Stomach (tissue), 9 donors: Measurements from ENCODE around the gene CD74. TPM values are rescaled to one million over a fixed set of nuclear protein-coding genes. Genes with fewer than 3 reads are reported as not detected.
"Not testable (repeated sequence)": the region's sequence is repeated elsewhere in the genome, so short reads cannot be mapped to it uniquely, and the experiment has no call there.

Experiments
- DNase-seq, 2 donors: peaks; one replicate each; pipeline versions ENCODE4 v3.0.0 to v3.0.0-alpha.2; 2013 to 2019
- H3K27ac ChIP-seq, 5 donors: fragments of 200-600 bp in 4 of 5; sonication (generic) in 4 of 5; one replicate each; pipeline ENCODE4 v1.5.1; 2013 to 2019; ENCODE audit warnings: mild to moderate bottlenecking in 1 of 5, moderate library complexity in 1 of 5
- H3K27me3 ChIP-seq, 3 donors: fragments of 200-600 bp; sonication (generic); one replicate each; pipeline ENCODE4 v1.5.1; 2017 to 2019; ENCODE audit warnings: mixed run types in 1 of 3
- H3K36me3 ChIP-seq, 4 donors: fragments of 200-600 bp; sonication (generic); 1 replicate in 3 of 4; 2 replicates in 1 of 4; pipeline ENCODE4 v1.5.1; 2016 to 2019
- H3K4me1 ChIP-seq, 4 donors: fragments of 200-600 bp; sonication (generic); one replicate each; pipeline ENCODE4 v1.5.1; 2016 to 2019
- H3K4me3 ChIP-seq, 4 donors: fragments of 200-600 bp; sonication (generic) in 3 of 4; one replicate each; pipeline ENCODE4 v1.5.1; 2016 to 2019; ENCODE audit warnings: mild to moderate bottlenecking in 1 of 4
- H3K9me3 ChIP-seq, 4 donors: fragments of 200-600 bp; sonication (generic); one replicate each; pipeline ENCODE4 v1.5.1; 2016 to 2019
- EP300 ChIP-seq: sonication (generic); formaldehyde crosslinking; IDR thresholded peaks from one replicate; pipeline ENCODE4 v1.6.1; 2017; ENCODE audit warnings: antibody characterized with exemption
- POLR2A ChIP-seq, 4 donors: fragments of 450-650 bp; IDR thresholded peaks; one replicate each; pipeline ENCODE4 v1.6.1; 2016; ENCODE audit warnings: antibody characterized with exemption in 4 of 4, control low read depth in 2 of 4, mild to moderate bottlenecking in 1 of 4, moderate library complexity in 1 of 4
- POLR2AphosphoS5 ChIP-seq, 3 donors: sonication (generic); formaldehyde crosslinking; IDR thresholded peaks; one replicate each; pipeline ENCODE4 v1.6.1; 2016; ENCODE audit warnings: antibody characterized with exemption in 3 of 3
- WGBS, 5 donors: extraction: QIAGEN DNeasy Blood & Tissue Kit in 3 of 5; methylation state at CpG; one replicate each; pipeline versions ENCODE4 v1.1.5 to v1.1.7; 2013 to 2018; 5-methylcytosine and 5-hydroxymethylcytosine counted together
- intact Hi-C: fragments of 100-400 bp; cut with DNase I; formaldehyde crosslinking; loops from one replicate; pipeline ENCODE4 v1.15.1; 2023; ENCODE audit warnings: low total_unique reads
- polyA plus RNA-seq, 3 donors: library from polyadenylated mRNA; stranded (reverse); fragments of 200-250 nt; gene quantifications; one replicate each; pipeline ENCODE4 v1.2.3, GENCODE V29; 2013
- total RNA-seq, 5 donors: library from RNA; depleted of rRNA; stranded (reverse); fragments of >200 nt; gene quantifications; one replicate each; pipeline versions ENCODE4 v1.1.0 to v1.2.3, GENCODE V29; 2014 to 2016
- TF ChIP-seq, protein P1 (sequence below), 7 experiments: fragments of 450-650 bp in 4 of 7; fragments of 200-600 bp in 3 of 7; sonication (generic) in 3 of 7; IDR thresholded peaks; one replicate each; pipeline ENCODE4 v1.5.1; 2016 to 2019; ENCODE audit warnings: antibody characterized with exemption in 7 of 7, control low read depth in 2 of 7, mild to moderate bottlenecking in 1 of 7
- donor health status: healthy with polysubstance abuse.
- donor health status: Bipolar disorder and iron deficiency.
- donor health status: healthy.

CD74 gene
- total and polyA plus RNA-seq, 8 donors: 102 to 1,185 (median 296) TPM

DNA sequence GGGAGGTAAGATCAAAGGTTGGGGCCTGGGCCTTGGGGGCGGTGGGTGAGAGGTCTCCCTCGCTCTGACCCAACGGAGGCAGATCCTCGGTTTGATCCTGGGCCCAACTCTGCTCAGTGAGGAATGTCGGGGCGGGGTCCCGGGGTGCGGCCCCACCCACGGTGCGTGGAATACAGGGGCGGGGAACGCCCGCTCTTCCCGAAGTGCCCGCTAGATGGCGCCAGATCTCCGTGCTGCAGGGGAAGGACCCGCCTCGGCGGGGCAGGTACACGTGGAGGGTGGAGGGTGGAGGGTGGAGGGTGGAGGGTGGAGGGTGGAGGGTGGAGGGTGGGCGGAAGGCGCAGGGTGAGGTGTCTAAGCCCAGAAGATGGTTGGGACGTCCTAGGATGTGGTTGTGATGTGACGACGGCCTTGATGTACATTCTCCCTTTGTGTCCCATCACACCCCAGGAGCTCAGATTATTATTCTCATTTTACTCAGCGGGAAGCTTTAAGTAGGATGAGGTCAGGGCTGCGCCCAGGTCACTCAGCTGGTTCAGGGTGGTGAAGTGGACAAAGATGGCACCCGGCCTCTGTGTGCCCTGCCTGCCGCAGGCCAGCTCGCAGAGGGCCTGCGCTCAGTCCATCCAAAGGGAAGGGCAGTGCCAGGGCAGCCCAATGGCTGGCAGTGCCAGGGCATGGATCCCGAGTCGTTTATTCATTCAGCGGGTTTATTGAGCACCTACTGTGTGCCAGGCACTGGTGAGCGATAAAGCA lies 46.3 kb upstream of the CD74 start:
- H3K9me3 ChIP-seq: no peaks in the 10 kb centered on the region
- DNase-seq: peak; percentile 88 to 91
- H3K4me1 ChIP-seq: peaks cover 0 to 25% (median 10%) of the 10 kb centered on the region in 4 donors
- intact Hi-C loops: loop anchor here (5.0 kb wide), 1 partner anchor 83 kb away; no protein-coding TSS in a partner anchor
- no peaks in the 10 kb centered on the region for H3K27me3 ChIP-seq
- peak overlapping the region; percentile 21 to 34 (median 30) for H3K4me3 ChIP-seq
- peak overlapping the region in 2 of 5 donors; percentile 54 for H3K27ac ChIP-seq
- H3K36me3 ChIP-seq: no peaks in the 10 kb centered on the region
- TF ChIP-seq POLR2AphosphoS5 (IDR thresholded peaks at IDR 0.05) (peak in 1 of 3 donors; percentile 42), POLR2A (IDR thresholded peaks at IDR 0.05) (no peak), EP300 (no peak)
- TF ChIP-seq, protein P1, sequence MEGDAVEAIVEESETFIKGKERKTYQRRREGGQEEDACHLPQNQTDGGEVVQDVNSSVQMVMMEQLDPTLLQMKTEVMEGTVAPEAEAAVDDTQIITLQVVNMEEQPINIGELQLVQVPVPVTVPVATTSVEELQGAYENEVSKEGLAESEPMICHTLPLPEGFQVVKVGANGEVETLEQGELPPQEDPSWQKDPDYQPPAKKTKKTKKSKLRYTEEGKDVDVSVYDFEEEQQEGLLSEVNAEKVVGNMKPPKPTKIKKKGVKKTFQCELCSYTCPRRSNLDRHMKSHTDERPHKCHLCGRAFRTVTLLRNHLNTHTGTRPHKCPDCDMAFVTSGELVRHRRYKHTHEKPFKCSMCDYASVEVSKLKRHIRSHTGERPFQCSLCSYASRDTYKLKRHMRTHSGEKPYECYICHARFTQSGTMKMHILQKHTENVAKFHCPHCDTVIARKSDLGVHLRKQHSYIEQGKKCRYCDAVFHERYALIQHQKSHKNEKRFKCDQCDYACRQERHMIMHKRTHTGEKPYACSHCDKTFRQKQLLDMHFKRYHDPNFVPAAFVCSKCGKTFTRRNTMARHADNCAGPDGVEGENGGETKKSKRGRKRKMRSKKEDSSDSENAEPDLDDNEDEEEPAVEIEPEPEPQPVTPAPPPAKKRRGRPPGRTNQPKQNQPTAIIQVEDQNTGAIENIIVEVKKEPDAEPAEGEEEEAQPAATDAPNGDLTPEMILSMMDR (IDR thresholded peaks at IDR 0.05): peak in 5 of 7 experiments; percentile 66 to 94 (median 89)
- 16 to 27% (median 22%) methylated on average over 22 to 36 of the region's 36 CpGs for WGBS, 5 donors

DNA sequence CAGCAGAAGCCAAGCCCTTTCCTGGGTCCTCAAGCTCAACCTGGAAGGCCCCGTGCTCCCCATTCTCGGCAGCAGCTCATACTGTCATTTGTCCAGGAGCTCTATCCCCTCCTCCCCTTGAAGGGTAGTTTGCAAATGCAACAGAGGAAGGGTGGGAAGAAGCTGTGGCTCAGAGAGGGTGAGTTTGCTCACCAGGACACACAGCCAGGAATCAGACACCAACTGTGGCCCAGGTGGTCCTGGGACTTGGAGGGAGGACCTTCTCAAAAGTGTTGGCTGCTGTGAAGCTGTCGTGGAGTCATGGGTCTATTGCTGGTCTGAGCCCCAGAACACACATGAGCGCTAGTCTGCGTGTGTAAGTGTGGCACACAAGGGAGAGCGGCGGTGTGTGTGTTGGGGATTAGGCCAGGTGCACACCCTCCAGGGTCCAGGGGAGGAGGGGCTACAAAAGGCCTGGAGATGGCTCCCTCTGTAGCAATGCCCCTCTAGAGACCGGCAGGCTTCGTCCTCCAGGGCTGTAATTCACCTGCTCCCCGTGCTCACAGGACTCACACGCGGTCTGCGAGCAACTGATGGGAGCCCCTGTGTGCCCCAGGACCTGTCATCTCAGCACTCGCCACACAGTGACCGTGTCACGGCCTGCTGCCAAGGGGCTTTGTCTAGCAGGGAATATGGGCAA lies 45.0 kb upstream of the CD74 start:
- Histone ChIP-seq H3K4me1 (peaks cover 0 to 25% (median 10%) of the 10 kb centered on the region in 4 donors), H3K9me3 (no peaks in the 10 kb centered on the region), H3K27me3 (no peaks in the 10 kb centered on the region), H3K27ac (no peak overlapping the region), H3K4me3 (no peak overlapping the region), H3K36me3 (no peaks in the 10 kb centered on the region)
- WGBS, 5 donors: 86 to 94% (median 89%) methylated on average over 16 of the region's 16 CpGs
- TF ChIP-seq POLR2A (IDR thresholded peaks at IDR 0.05): no peak
- TF ChIP-seq POLR2AphosphoS5 (IDR thresholded peaks at IDR 0.05): no peak
- TF ChIP-seq, protein P1 (IDR thresholded peaks at IDR 0.05): no peak
- no peak for TF ChIP-seq EP300
- intact Hi-C loops: loop anchor here (5.0 kb wide), 1 partner anchor 85 kb away; no protein-coding TSS in a partner anchor
- DNase-seq: no peak

DNA sequence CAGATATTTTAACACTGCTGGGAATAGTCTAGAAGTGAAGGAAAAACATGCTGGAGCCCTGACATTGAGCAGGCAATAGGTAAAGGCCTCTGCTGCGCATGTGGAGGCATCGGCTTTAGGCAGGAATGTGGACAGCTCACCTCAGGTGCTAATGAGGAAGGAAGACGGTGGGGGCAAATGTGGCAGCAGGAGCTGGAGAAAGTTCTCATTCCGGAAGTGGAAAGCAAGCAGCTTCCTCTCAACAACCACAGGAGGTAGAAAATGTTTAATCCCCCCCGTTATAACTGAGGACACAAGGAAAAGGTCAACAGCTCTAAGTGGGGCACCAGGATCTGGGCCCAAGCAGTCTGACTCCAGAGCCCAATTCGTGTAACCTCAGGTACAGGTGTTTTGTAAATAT lies 44.4 kb upstream of the CD74 start:
- peak in 1 of 2 donors; percentile 26 for DNase-seq
- H3K9me3 ChIP-seq: no peaks in the 10 kb centered on the region
- H3K4me3 ChIP-seq: no peak overlapping the region
- H3K27ac ChIP-seq: no peak overlapping the region
- TF ChIP-seq POLR2A (IDR thresholded peaks at IDR 0.05): no peak
- no peaks in the 10 kb centered on the region for H3K27me3 ChIP-seq
- intact Hi-C loops: loop anchor here (5.0 kb wide), 1 partner anchor 85 kb away; no protein-coding TSS in a partner anchor
- H3K36me3 ChIP-seq: no peaks in the 10 kb centered on the region
- peaks cover 0 to 25% (median 10%) of the 10 kb centered on the region in 4 donors for H3K4me1 ChIP-seq
- 47 to 58% (median 54%) methylated on average over 6 of the region's 6 CpGs for WGBS, 5 donors

DNA sequence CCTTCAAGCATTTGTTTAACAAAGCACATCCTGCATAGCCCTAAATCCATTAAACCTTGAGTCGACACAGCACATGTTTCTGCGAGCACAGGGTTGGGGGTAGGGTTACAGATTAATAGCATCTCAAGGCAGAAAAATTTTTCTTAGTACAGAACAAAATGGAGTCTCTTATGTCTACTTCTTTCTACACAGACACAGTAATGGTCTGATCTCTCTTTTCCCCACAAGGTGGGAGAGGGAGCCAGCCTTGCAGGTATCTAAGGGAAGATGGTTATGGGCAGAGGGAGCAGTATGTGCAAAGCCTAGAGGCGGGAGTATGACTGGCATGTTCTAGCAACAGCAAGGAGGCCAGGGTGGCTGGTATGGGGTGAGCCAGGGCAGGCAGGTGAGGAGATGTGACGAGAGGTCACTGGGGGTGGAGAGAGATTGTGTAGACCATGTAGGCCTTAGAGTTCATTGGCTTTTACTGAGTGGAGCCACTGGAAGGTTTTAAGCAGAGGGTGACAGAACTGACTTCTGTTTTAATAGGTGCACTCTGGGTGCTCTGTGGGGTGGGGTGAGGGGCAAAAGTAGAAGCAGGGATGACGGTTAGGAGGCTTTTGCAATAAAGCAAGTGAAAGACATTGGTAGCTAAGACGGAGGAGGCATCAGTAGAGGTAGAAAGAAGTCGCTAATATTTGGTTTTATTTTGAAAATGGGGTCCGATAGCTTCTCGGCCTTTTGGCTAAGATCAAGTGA lies 42.0 kb upstream of the CD74 start:
- no peaks in the 10 kb centered on the region for H3K27me3 ChIP-seq
- H3K9me3 ChIP-seq: no peaks in the 10 kb centered on the region
- TF ChIP-seq POLR2AphosphoS5 (IDR thresholded peaks at IDR 0.05) (no peak), EP300 (no peak), POLR2A (IDR thresholded peaks at IDR 0.05) (no peak)
- TF ChIP-seq, protein P1 (IDR thresholded peaks at IDR 0.05): no peak
- H3K4me3 ChIP-seq: no peak overlapping the region
- no peak for DNase-seq
- no peak overlapping the region for H3K27ac ChIP-seq
- H3K36me3 ChIP-seq: no peaks in the 10 kb centered on the region
- peaks cover 0 to 20% (median 10%) of the 10 kb centered on the region in 4 donors for H3K4me1 ChIP-seq
- intact Hi-C loops: loop anchor here (5.0 kb wide), 1 partner anchor 88 kb away; no protein-coding TSS in a partner anchor
- WGBS, 5 donors: 71 to 87% (median 82%) methylated on average over 9 of the region's 9 CpGs

DNA sequence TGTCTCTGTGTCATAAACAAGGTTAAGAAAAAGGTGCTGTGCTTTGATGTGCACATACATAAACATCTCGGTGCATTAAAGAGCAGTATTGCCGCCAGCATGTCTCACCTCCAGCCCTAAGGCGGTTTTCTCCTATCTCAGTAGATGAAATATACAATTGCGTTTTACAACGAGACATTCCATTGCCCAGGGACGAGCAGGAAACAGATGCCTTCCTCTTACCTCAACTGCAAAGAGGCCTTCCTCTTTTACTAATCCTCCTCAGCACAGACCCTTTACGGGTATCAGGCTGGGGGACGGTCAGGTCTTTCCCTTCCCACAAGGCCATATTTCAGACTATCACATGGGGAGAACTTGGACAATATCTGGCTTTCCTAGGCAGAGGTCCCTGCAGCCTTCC lies 41.3 kb upstream of the CD74 start:
- H3K4me3 ChIP-seq, H3K27me3 ChIP-seq, DNase-seq, H3K9me3 ChIP-seq, intact Hi-C loops, H3K27ac ChIP-seq, H3K36me3 ChIP-seq: not testable (repeated sequence)
- WGBS, 5 donors: 57 to 74% (median 67%) methylated on average over 6 to 8 of the region's 8 CpGs
- peaks cover 0 to 14% (median 6%) of the 10 kb centered on the region in 4 donors for H3K4me1 ChIP-seq
